ENCODE data around the gene GPRIN1.

DNA sequence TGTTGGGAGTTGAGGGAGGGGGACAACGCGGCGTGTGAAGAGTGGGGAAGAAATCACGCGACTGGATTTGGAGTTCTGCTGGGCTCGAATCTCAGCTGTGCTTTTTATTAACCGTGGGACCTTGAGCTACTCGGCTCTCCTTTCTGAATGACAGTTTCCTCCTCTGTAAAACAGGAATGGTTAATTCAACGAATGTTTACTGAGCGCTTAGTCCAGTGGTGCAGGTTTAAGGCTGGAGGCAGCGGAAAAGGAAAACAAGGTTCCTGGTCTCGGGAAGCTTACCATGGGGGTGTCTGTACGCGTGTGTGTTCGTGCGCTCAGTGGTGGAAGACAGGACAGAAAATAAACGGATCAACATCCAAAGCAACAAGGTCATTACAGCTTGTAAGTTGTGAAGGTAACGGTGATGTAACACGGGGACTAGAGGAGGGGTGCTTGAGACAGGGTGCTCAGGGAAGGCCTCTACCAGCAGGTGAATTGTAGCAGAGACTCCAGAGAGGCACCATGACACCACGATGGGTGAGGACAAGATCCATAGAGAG, 20.8 kb upstream of the GPRIN1 start:
- TF ChIP-seq, protein P1, sequence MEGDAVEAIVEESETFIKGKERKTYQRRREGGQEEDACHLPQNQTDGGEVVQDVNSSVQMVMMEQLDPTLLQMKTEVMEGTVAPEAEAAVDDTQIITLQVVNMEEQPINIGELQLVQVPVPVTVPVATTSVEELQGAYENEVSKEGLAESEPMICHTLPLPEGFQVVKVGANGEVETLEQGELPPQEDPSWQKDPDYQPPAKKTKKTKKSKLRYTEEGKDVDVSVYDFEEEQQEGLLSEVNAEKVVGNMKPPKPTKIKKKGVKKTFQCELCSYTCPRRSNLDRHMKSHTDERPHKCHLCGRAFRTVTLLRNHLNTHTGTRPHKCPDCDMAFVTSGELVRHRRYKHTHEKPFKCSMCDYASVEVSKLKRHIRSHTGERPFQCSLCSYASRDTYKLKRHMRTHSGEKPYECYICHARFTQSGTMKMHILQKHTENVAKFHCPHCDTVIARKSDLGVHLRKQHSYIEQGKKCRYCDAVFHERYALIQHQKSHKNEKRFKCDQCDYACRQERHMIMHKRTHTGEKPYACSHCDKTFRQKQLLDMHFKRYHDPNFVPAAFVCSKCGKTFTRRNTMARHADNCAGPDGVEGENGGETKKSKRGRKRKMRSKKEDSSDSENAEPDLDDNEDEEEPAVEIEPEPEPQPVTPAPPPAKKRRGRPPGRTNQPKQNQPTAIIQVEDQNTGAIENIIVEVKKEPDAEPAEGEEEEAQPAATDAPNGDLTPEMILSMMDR (IDR thresholded peaks at IDR 0.05): no peak
- no peak for TF ChIP-seq EZH2 (IDR thresholded peaks at IDR 0.05; ENCODE audit: borderline replicate concordance, insufficient read depth, low read depth, low read length, poor library complexity, severe bottlenecking)

Measured in B cell (primary cell).